ENCODE results near the gene EMCN.

The EMCN gene

GRCh38 chr4:100428051-100428450, 89.8 kb downstream of the EMCN start:
- TF ChIP-seq, protein P1, sequence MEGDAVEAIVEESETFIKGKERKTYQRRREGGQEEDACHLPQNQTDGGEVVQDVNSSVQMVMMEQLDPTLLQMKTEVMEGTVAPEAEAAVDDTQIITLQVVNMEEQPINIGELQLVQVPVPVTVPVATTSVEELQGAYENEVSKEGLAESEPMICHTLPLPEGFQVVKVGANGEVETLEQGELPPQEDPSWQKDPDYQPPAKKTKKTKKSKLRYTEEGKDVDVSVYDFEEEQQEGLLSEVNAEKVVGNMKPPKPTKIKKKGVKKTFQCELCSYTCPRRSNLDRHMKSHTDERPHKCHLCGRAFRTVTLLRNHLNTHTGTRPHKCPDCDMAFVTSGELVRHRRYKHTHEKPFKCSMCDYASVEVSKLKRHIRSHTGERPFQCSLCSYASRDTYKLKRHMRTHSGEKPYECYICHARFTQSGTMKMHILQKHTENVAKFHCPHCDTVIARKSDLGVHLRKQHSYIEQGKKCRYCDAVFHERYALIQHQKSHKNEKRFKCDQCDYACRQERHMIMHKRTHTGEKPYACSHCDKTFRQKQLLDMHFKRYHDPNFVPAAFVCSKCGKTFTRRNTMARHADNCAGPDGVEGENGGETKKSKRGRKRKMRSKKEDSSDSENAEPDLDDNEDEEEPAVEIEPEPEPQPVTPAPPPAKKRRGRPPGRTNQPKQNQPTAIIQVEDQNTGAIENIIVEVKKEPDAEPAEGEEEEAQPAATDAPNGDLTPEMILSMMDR (IDR thresholded peaks at IDR 0.05): no peak
- Mint-ChIP-seq H3K27ac (no peak overlapping the region), H3K9me3 (no peaks in the 10 kb centered on the region), H3K36me3 (ENCODE audit: low read depth) (no peaks in the 10 kb centered on the region), H3K27me3 (ENCODE audit: low read depth, poor library complexity) (peaks cover 8% of the 10 kb centered on the region), H3K4me3 (no peak overlapping the region), H3K4me1 (no peaks in the 10 kb centered on the region)
- no peak for DNase-seq

- H3K27ac Mint-ChIP-seq: no peak overlapping the region
- H3K4me1 Mint-ChIP-seq: no peaks in the 10 kb centered on the region
- DNase-seq: no peak
- no peaks in the 10 kb centered on the region for H3K36me3 Mint-ChIP-seq (ENCODE audit: low read depth)
- no peak overlapping the region for H3K4me3 Mint-ChIP-seq
- TF ChIP-seq, protein P1 (IDR thresholded peaks at IDR 0.05): no peak
- peaks cover 8% of the 10 kb centered on the region for H3K27me3 Mint-ChIP-seq (ENCODE audit: low read depth, poor library complexity)
- H3K9me3 Mint-ChIP-seq: no peaks in the 10 kb centered on the region
Observed at GRCh38 chr4:100424376-100424775, 93.4 kb downstream of the EMCN start.

GRCh38 chr4:100422894-100423293, 94.9 kb downstream of the EMCN start:
- no peaks in the 10 kb centered on the region for H3K36me3 Mint-ChIP-seq (ENCODE audit: low read depth)
- TF ChIP-seq, protein P1 (IDR thresholded peaks at IDR 0.05): no peak
- peaks cover 11% of the 10 kb centered on the region for H3K27me3 Mint-ChIP-seq (ENCODE audit: low read depth, poor library complexity)
- H3K9me3 Mint-ChIP-seq: no peaks in the 10 kb centered on the region
- no peak for DNase-seq
- H3K4me3 Mint-ChIP-seq: no peak overlapping the region
- H3K27ac Mint-ChIP-seq: no peak overlapping the region
- no peaks in the 10 kb centered on the region for H3K4me1 Mint-ChIP-seq

- Mint-ChIP-seq H3K36me3 (ENCODE audit: low read depth) (no peaks in the 10 kb centered on the region), H3K9me3 (no peaks in the 10 kb centered on the region), H3K27me3 (ENCODE audit: low read depth, poor library complexity) (peaks cover 6% of the 10 kb centered on the region), H3K4me3 (no peak overlapping the region), H3K4me1 (no peaks in the 10 kb centered on the region), H3K27ac (no peak overlapping the region)
- no peak for DNase-seq
- TF ChIP-seq, protein P1 (IDR thresholded peaks at IDR 0.05): peak; percentile 41
Observed at GRCh38 chr4:100421361-100421978, 96.4 kb downstream of the EMCN start.

GRCh38 chr4:100420571-100420970, 97.3 kb downstream of the EMCN start:
- no peaks in the 10 kb centered on the region for H3K36me3 Mint-ChIP-seq (ENCODE audit: low read depth)

GRCh38 chr4:100417565-100417964, 100.3 kb downstream of the EMCN start:
- DNase-seq: no peak

More at GRCh38 chr4:100420571-100420970, 97.3 kb downstream of the EMCN start:
- no peak for DNase-seq
- no peak overlapping the region for H3K4me3 Mint-ChIP-seq
- H3K27me3 Mint-ChIP-seq (ENCODE audit: low read depth, poor library complexity): peaks cover 3% of the 10 kb centered on the region
- H3K27ac Mint-ChIP-seq: no peak overlapping the region
- H3K9me3 Mint-ChIP-seq: no peaks in the 10 kb centered on the region
- no peaks in the 10 kb centered on the region for H3K4me1 Mint-ChIP-seq
- TF ChIP-seq, protein P1 (IDR thresholded peaks at IDR 0.05): no peak

More at GRCh38 chr4:100417565-100417964, 100.3 kb downstream of the EMCN start:
- TF ChIP-seq, protein P1 (IDR thresholded peaks at IDR 0.05): no peak
- no peaks in the 10 kb centered on the region for H3K4me1 Mint-ChIP-seq
- H3K36me3 Mint-ChIP-seq (ENCODE audit: low read depth): no peaks in the 10 kb centered on the region
- H3K27ac Mint-ChIP-seq: no peak overlapping the region
- H3K4me3 Mint-ChIP-seq: no peak overlapping the region
- H3K27me3 Mint-ChIP-seq (ENCODE audit: low read depth, poor library complexity): peaks cover 7% of the 10 kb centered on the region
- H3K9me3 Mint-ChIP-seq: no peaks in the 10 kb centered on the region
